ENCODE data around the gene CHST11.

CHST11 gene

DNA sequence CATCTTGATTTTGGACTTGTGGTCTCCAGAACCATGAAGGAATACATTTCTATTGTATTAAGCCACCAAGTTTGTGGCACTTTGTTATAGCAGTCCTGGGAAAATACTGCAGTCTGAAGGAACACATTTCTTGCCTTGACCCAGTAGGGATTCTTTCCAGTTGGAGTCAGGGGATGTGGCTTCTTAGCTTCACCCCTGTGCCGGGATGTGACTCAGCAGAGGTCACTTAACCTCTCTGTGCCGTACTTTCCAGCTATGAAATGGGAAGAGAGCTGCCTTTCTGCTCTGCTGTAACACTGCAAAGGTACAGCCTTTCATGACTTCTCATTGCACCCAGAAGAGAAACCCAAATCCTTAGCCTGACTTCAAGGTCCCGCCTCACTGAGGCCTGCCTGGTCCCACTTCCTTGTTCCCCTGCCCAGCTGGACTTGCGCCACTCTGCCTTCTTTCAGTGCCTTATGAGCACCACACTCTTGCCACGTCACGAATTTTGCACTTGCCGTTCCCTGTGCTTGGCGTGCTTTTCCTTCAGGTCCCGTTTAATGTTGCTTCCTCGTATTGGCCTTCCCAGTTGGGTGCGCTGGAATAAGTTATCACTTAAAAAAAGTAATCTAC, 24.2 kb downstream of the CHST11 start:
- no peak for DNase-seq (ENCODE audit: low read depth in 3 of 3)

DNA sequence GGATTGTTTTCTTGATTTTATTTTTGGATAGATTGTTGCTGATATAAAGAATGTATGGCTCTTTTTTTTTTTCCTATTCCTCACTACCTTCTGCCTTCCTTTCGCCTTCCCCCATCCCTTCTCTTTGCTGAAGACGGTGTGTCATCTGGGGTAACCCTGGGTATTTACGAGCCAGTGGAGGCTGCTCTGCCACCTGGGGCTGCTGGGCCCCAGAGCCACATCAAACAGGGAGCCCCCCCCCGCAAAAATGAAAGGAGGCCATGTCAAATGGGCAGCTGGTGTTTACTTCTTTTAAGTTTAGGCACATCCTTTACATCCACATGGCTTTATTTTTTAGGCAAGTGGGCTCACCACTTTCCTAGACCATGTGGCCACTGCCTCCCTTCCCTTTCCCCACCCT, 25.4 kb downstream of the CHST11 start:
- no peak for DNase-seq (ENCODE audit: low read depth in 3 of 3)

- DNase-seq (ENCODE audit: low read depth in 3 of 3), result no peak
Measured at GRCh38 chr12:104482748-104483147, 26.0 kb downstream of the CHST11 start.

DNA sequence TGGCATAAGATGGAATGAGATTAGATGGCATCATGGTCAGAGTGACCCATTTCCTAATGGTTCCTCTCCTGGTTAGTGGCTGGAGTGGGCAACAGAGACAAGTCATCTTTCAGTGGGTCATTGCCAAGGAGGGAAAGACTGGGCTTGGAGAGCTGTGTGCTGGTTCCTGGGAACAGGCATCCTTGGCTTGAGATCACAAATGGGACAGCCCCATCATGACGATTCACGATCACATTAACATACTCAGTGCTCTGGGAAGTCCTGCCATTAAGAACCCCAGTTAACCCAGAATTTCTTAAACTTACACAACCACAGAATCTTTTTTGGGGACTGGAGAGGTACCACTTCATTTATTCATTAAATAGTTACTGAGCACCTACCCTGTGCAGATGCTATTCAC, 27.3 kb downstream of the CHST11 start:
- no peak for DNase-seq (ENCODE audit: low read depth in 3 of 3)

GRCh38 chr12:104485651-104486362, 29.1 kb downstream of the CHST11 start:
- peak in 2 of 3 donors; percentile 45 to 48 for DNase-seq (ENCODE audit: low read depth in 3 of 3)

DNA sequence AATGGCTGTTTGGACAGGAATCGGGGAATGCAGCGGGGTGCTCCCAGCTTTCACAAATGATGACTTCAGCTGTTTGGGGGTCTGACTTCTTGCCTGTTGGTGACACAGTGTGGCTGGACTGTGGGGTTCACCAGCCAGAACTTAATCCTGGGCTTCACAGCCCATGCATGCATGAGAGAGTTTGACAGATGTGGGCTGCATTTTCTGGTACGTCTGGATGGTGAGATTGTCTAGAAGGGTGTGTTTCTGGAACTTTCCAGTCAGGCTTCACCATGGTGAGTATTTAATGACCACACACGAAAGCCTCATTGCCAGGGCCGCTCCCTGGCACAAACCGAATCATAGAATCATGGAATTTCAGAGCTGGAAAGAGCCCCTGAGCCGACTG, 29.6 kb downstream of the CHST11 start:
- no peak for DNase-seq (ENCODE audit: low read depth in 3 of 3)

- no peak for DNase-seq (ENCODE audit: low read depth in 3 of 3)
Measured at GRCh38 chr12:104486943-104487819, 30.4 kb downstream of the CHST11 start.

DNA sequence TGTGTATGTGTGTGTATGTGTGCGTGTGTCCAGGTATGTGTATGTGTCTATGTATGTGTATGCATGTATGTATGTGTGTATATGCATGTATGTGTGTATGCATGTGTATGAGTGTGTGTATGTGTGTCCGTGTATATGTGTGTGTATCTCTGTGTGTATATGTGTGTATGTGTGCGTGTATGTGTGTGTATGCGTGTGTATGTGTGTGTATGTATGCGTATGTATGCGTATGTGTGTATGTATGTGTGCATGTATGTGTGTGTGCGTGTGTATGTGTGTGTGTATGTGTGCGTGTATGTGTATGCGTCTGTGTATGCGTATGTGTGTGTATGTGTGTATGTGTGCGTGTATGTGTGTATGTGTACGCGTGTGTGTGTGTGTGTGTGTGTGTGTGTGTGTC, 31.6 kb downstream of the CHST11 start:
- DNase-seq (ENCODE audit: low read depth in 3 of 3), result no peak

GRCh38 chr12:104490186-104490585, 33.4 kb downstream of the CHST11 start:
- DNase-seq (ENCODE audit: low read depth in 3 of 3), result no peak

DNA sequence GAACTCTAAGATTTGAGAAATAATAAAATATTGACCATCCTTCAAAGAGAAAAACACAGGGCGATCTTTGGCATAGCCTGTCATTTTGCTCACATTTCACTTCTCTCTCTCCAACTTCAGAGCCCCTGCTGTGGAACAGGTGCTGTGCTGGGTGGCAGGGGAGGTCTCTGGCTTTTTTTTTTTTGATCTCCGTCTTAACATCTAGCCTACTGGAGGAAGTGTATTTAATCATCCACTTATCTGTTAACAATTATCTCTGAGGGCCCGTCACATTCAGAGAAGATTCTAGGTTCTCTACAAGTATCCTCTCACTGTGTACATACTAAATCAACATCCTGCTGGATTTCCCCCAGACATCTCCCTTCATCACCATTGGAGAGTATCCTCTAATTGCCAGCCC, 34.1 kb downstream of the CHST11 start:
- DNase-seq (ENCODE audit: low read depth in 3 of 3), result no peak

DNA sequence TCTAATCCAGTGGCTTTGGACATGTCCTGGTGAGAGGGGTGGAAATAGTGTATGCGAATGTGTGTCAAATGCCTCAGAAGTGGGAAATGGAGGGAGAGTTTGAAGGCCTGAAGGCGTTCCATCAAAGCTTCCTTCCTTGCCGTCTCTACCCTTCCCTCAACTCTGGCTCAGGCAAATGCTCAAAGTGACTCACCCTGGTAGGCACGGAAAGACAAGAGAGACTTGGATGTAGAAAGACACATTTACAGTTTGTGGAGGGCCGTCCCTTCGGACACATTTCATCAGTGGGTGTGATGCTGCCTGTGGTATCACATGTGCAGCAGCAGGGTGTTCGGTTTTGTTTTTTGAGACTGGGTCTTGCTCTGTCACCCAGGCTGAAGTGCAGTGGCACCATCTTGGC, 36.7 kb downstream of the CHST11 start:
- no peak for DNase-seq (ENCODE audit: low read depth in 3 of 3)

GRCh38 chr12:104494137-104494792, 37.5 kb downstream of the CHST11 start:
- DNase-seq (ENCODE audit: low read depth in 3 of 3), result peak; percentile 65 to 74 (median 71)

DNA sequence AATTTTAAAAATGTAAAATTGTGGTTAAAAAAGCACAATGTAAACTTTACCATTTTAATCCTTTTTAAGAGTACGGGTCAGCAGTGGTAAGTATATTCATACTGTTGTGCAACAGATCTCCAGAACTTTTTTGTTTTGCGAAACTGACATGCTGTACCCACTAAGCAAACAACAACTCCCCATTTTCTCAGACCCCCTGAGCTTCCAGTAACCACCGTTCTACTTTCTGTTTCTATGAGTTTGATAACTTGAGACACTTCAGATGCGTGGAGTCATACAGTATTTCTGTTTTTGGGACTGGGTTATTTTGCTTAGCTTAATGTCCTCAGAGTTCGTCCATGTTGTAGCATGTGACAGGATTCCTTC, 38.0 kb downstream of the CHST11 start:
- DNase-seq (ENCODE audit: low read depth in 3 of 3), result no peak

- no peak for DNase-seq (ENCODE audit: low read depth in 3 of 3)
Measured at GRCh38 chr12:104495786-104496185, 39.0 kb downstream of the CHST11 start.

GRCh38 chr12:104496336-104496735, 39.6 kb downstream of the CHST11 start:
- no peak for DNase-seq (ENCODE audit: low read depth in 3 of 3)

GRCh38 chr12:104498211-104498801, 41.6 kb downstream of the CHST11 start:
- peak in 1 of 3 donors; percentile 41 for DNase-seq (ENCODE audit: low read depth in 3 of 3)

- no peak for DNase-seq (ENCODE audit: low read depth in 3 of 3)
Measured at GRCh38 chr12:104499668-104500332, 43.1 kb downstream of the CHST11 start.

- DNase-seq (ENCODE audit: low read depth in 3 of 3), result no peak
Measured at GRCh38 chr12:104501115-104501514, 44.4 kb downstream of the CHST11 start.

GRCh38 chr12:104501660-104502059, 44.9 kb downstream of the CHST11 start:
- peak in 1 of 3 donors; percentile 31 for DNase-seq (ENCODE audit: low read depth in 3 of 3)

GRCh38 chr12:104502217-104502616, 45.5 kb downstream of the CHST11 start:
- DNase-seq (ENCODE audit: low read depth in 3 of 3), result no peak

DNA sequence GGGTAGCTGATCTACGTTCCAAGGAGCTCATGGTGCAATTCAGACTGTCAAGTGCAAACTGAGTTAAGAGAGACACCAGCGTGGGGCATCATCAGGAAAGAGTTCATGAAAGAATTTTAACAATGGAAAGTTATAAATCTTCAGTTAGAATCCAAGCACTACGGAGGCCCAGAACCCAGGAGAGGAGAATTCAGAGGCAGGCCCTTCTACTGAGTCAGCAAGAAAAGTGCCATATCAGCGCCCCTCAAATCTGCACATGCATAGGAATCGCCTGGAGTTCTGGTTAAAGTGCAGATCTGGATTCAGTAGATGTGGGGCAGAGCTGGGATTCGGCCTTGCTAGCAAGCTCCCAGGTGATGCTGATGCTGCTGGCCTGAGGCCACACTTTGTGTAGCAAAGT, 45.9 kb downstream of the CHST11 start:
- no peak for DNase-seq (ENCODE audit: low read depth in 3 of 3)
